HG02642 (cell line): ENCODE results near the gene AGPAT2.

Experiments used
- ATAC-seq: cut with Tn5 transposase; IDR thresholded peaks from one replicate; pipeline ENCODE4 v1.9.1; 2021; ENCODE audit warnings: mild to moderate bottlenecking; ENCODE audit not compliant: unreplicated experiment, poor library complexity

Gene AGPAT2

DNA sequence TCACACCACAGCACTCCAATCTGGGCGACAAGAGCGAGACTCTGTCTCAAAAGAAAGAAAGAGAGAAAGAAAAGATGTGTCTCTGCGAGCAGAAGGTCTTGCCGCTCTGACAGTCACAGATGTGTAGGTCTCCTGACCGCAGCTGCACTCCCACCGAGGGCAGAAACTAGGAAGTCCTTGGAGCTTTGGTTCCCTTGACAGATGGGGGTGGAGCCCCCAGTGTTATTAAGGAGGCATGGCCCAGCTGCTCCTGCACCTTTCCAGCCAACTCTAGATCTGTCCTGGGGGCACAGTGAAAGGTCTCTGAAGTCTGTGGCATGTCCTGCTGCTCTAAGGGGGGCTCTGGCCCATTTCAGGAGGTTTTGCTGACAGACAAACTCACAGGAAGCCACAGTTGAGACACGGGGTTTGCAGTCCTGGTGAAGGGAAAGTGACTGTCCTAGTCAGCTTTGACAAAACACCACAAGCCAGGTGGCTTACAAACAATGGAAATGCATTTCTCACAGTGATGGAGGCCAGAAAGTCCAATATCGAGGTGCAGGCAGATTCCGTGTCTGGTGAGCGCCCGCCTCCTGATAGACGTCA lies 16.1 kb upstream of the AGPAT2 start:
- no peak for ATAC-seq

DNA sequence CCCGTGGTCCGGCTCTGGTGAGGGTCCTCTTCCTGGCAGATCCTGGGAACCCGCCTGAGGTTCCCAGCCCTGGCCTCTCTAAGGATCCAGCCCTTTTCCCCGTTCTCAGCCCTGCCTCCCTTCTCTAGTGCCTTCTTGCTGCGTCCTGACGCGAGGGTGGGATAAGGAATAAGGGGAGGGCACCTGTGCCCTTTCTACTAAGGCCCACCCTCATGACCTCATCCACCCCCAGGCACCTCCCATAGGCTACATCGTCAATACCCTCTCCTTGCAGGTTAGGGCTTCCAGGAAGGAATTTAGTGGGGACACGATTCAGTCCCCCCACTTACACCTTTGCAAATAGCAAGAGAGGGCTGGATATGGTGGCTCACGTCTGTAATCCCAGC lies 14.4 kb upstream of the AGPAT2 start:
- ATAC-seq = no peak

DNA sequence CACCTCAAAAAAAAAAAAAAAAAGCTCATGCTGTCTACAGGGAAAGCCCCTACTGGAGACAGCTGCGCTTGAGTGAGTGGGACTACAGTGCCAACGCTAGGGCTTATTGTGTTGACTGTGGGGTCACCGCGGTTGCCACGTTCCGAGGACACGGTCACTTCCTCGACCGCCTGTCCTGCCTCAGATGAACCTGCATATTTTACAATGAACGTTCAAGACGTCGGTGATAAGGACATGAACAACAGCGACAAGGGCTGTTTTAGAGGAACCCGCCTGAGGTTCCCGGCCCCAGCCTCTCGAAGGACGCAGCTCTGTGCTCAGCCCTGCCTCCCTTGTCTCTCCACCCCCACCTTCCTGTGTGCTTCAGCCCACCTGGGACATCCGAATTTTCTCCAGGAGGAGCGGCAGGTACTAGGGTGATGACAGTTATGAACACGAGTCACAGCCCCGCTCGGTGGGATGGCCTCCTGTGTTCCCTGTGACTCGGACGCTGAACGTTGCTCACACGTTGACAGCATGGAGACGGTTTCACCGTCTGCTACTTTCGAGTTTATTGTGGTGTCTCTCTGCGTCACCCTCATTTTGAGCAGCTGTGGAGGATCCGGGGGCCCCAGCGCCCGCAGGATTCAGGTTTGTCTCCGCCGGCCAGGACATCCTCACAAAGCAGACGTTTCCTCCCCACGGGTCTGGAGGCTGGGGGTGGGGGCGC lies 13.9 kb upstream of the AGPAT2 start:
- peak; percentile 54 for ATAC-seq

- no peak for ATAC-seq
Measured at GRCh38 chr9:136700304-136700703, 13.0 kb upstream of the AGPAT2 start.

DNA sequence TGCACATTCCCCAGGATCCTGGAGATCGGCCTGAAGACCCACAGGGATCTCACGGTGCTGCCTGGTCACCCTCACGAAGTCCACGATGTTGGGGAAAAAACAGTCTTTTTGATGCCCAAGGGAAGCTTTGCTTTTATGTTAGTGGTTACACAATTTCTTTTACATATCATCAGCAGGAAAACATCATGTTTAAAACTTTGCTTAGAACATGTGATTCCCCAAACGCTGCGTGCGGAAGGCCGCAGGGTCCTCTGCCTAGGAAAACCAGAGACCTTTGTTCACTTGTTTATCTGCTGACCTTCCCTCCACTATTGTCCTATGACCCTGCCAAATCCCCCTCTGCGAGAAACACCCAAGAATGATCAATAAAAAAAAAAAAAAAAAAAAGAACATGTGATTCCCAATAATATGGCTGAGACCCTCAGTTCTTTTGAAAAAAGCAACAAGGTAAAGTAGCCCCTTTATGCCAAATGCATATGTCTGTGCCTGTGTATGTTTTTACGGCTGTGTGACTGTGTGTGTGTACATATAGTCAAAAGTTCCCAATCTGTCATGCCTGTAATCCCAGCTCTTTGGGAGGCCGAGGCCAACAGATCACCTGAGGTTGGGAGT lies 11.5 kb upstream of the AGPAT2 start:
- no peak for ATAC-seq

- ATAC-seq = no peak
Measured at GRCh38 chr9:136697821-136698526, 10.7 kb upstream of the AGPAT2 start.

DNA sequence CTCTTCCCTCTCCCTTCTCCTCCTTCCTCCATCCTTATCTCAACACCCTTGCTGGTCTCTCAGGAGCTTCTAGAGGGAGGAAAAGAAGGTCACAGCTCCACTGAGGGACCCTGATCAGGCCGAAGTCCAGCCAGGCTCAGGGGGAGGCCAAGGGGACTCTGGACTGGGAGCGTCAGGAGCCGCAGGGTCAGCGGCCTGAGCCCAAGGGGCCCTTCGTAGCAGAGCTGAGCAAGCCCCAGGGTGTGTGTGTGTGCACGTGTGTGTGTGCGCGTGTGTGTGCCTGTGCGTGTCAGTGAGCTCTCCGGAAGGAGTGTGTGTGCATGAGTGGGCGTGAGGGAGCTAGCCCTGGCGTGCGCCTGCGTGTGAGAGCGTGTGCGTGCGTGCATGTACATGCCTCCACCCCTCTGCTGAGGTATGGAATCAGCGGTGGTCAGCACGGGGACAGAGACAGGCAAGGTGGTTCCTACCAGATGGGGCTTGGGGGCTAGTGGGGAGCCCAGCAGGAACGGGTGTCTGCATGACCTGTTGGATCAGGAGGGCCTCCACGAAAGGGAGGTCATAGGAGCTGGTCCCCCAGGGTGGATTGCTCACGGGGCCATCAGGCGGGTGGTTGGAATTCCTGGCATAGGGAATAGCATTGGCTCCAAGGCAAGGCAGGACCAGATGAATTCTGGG lies 10.0 kb upstream of the AGPAT2 start:
- no peak for ATAC-seq

- no peak for ATAC-seq
Measured at GRCh38 chr9:136696502-136696901, 9.2 kb upstream of the AGPAT2 start.

GRCh38 chr9:136695955-136696354 lies 8.7 kb upstream of the AGPAT2 start:
- no peak for ATAC-seq

DNA sequence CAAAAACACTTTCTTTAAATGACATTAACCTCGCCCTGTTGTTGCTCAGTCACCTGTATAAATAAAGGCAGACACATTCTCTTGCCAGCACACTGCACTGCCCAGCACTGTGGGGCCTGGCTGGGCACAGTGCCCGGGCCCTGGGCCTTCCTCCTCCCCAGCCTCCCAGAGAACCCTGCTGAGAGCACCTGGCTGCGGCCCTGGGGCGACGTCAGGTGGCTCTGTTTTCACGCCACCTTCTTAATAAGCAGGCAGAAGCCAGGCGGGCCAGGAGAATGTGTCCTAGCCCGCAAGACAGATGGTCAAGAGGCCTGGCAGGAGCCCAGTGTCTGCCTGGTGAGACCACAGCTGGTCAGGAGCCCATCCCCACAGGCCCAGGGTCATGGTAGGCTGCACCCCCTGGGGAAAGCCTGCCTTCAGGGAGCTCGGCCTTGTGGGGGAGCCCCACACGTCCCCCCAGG lies 8.2 kb upstream of the AGPAT2 start:
- no peak for ATAC-seq

DNA sequence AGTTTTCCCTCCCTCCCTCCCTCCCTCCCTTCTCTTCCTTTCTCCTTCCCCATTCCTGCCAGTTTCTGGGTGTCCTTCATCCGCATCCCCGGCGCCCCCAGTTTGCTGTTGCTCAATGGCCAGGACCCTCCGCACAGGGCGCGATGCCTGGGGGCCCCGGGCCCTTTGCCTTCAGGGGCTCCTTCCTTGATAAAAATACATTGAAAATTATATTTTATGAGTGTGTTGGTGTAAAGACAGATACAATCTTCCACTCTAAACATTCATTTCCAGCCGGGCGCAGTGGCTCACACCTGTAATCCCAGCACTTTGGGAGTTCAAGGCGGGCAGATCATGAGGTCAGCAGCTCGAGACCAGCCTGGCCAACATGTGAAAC lies 7.6 kb upstream of the AGPAT2 start:
- ATAC-seq = no peak

DNA sequence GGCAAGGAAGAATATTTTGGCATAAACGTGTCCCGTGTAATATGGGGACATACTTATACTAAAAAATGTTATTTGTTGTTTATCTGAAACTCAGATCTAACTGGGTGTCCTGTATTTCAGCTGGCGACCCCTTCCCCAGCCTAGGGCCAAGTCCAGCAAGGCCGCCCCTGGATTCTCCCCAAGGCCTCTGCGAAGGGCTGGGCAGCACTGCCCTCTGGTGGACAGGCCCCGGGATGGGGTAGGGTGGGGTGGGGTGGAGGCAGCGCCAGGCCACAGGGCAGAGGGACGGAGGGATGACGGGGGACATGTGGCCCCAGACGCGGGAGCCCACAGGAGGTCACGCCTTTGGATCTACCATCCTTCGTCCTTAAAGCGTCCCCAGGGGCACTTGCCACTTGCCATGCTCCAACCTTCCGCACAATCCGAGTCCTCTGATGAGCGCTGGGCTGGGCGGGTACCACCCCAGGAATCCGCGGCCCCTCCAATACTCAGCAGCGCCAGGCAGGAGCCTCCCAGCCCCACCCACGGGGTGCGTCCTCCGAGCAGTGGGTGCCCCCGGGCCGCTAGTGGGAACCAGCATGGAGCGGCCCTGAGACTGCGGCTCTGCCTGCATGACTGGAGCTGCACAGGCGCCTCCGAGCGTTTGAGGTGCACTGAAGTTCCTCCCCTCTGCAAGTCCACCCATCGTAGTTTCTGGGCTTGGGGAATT lies 7.1 kb upstream of the AGPAT2 start:
- no peak for ATAC-seq

GRCh38 chr9:136693490-136694162 lies 6.4 kb upstream of the AGPAT2 start:
- ATAC-seq = no peak

- no peak for ATAC-seq
Measured at GRCh38 chr9:136693135-136693489, 5.9 kb upstream of the AGPAT2 start.

- no peak for ATAC-seq
Measured at GRCh38 chr9:136692185-136693134, 5.2 kb upstream of the AGPAT2 start.

DNA sequence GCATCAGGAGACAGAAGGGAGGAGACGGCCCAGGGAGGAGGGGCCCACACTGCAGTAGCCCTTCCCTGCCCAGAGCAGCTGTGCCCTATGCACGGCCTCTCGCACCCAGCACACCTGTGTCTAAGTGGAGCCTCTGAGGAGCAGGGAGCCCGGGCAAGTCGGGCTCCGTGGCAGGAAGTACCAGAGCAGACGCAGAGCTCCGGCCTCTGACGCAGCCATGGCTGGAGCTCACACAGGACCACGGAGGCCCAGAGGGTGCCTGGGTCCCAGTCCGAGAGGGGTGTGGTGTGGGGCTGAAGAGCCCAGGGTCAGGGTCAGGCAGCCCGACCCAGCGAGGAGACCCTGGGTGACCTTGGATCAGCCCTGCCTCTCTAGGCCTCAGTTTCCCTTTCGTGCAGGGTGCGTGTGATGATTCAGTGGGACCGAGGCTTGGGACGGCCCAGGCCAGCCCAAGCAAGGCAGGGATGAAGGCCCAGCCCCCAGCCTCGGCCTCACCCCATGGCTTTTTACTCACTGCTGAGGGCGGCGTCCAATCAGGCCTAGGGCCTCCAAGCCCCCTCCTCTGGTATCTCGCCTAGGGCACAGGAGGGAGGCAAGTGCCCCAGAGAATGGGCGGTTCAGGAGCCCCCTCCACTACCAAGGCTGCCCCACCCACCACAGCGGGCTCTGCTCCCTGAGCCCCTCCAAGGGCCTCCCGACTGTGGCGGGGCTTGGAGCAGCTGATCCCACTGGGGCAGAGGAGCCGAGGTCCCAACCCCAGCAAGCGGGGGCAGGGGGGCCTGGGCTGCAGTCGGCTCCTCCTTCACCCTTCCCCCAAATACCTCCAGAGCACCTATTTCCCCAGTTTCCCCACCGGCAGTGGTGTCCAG lies 4.3 kb upstream of the AGPAT2 start:
- no peak for ATAC-seq

- ATAC-seq = no peak
Measured at GRCh38 chr9:136690806-136691261, 3.6 kb upstream of the AGPAT2 start.
